RWPE1 (cell line): ENCODE results near the gene SLC36A2.

Experiments
- CTCF ChIA-PET: fragments of 350-600 bp; sonication (Branson Sonifier 250); formaldehyde crosslinking; extraction: SDS; loops from one replicate; lab custom pipeline; 2021; lab: Yijun Ruan, JAX
- POLR2A ChIA-PET: fragments of 400-600 bp; formaldehyde crosslinking; extraction: SDS; loops from one replicate; lab custom pipeline; 2020; ENCODE audit warnings: antibody characterized with exemption; ENCODE audit not compliant: low non-redundant PET; lab: Yijun Ruan, JAX
- DNase-seq: peaks from one replicate; pipeline ENCODE4 v3.0.0; 2012; ENCODE audit warnings: low spot score
- H3K27ac ChIP-seq: fragments of 450-650 bp; 2 replicates; pipeline ENCODE4 v1.5.1; 2017
- CTCF ChIP-seq: fragments of 450-650 bp; conservative IDR thresholded peaks from 2 replicates; pipeline ENCODE4 v1.5.1; 2017; ENCODE audit warnings: low read depth, mild to moderate bottlenecking

SLC36A2 gene

GRCh38 chr5:151274666-151275065 lies 72.7 kb downstream of the SLC36A2 start:
- no peak overlapping the region for H3K27ac ChIP-seq
- ChIA-PET POLR2A (no interaction called here), CTCF (interaction anchor here (0.5 to 1.6 kb wide), 4 partner anchors 10 to 247 kb away, joined by 3 to 6 read pairs (median 4); no protein-coding TSS in a partner anchor)
- no peak for TF ChIP-seq CTCF
- no peak for DNase-seq

DNA sequence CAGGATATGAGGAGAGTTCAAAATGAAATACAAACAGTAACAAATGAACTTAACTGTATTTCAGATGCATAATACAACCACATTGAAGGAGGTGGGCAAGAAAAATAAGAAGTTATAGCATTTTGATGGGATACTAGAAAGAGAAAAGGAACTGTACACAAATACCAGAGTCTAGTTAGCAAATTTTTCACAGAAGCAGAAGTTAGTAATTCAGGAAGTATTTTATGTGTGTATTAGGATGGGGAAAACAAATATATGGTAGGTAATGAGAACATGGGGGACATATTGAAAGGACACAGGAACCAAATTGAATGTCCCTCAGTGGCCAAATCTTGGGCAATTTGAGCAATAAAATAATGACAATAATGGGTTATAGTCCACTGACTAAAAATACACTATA lies 76.0 kb downstream of the SLC36A2 start:
- DNase-seq = no peak
- POLR2A ChIA-PET = no interaction called here
- CTCF ChIA-PET = no interaction called here
- H3K27ac ChIP-seq = no peak overlapping the region
- TF ChIP-seq CTCF = no peak

DNA sequence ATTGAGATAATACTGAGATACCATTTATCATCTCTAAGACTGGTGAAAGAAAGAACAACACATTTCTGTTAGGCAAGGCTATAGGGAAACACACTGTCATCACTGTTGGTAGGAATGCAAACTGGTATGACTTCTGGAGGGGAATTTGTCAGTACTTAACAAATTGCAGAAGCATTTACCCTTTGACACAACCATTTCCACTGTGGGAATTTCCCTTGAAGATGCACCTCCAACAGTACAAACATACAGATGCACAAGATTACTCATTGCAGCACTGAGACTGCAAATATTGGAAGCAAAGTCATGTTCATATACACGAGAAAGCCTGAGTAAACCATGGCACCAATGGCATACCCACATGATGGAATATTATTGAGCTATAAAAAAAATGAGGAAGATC lies 76.8 kb downstream of the SLC36A2 start:
- ChIA-PET CTCF (no interaction called here), POLR2A (interaction anchor here (0.7 kb wide), 1 partner anchor 54 kb away, joined by 5 read pairs; no protein-coding TSS in a partner anchor)
- no peak for TF ChIP-seq CTCF
- DNase-seq = no peak
- H3K27ac ChIP-seq = no peak overlapping the region

DNA sequence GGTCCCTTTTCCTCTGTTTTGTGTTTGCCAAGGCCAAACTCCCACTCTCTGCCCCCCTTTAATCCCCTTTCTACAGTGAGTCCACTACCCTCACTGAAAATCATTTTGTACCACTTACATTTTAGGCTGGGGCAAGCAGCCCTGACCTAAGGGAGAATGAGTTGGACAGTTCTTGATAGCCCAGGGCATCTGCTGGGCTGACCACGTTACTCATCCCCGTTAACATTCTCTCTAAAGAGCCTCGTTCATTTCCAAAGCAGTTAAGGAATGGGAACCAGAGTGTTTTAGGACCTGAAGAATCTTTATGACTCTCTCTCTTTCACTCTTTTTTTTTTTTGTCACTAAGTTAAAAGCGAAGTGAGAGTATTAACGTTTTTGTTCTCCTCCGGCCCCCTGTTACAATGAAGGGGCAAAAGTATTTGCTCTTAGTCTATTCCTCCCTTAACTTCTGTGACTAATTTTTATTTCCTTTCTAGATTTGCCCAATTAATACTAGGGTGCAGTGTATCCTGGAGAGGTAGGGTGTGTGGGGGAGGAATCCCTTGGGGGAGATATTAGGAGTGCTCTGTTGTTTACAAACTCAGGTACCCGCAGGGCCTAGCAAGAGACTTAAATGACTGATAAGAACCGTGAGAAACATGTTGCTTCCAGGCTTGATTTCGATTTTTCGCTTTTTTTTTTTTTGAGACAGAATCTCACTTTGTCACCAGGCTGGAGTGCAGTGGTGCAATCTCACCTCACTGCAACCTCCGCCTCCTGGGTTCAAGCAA lies 79.7 kb downstream of the SLC36A2 start:
- DNase-seq = no peak
- no peak for TF ChIP-seq CTCF
- no peak overlapping the region for H3K27ac ChIP-seq
- ChIA-PET POLR2A (no interaction called here), CTCF (interaction anchor here (0.7 kb wide), 1 partner anchor 231 kb away, joined by 5 read pairs; no protein-coding TSS in a partner anchor)
